ENCODE measurements around the gene KRT86. TPM values are rescaled to one million over a fixed set of nuclear protein-coding genes. Genes with fewer than 3 reads are reported as not detected.

Gene KRT86
- total and polyA plus RNA-seq, 2 experiments from 2014 or later: 0.16 TPM; not detected in 1

DNA sequence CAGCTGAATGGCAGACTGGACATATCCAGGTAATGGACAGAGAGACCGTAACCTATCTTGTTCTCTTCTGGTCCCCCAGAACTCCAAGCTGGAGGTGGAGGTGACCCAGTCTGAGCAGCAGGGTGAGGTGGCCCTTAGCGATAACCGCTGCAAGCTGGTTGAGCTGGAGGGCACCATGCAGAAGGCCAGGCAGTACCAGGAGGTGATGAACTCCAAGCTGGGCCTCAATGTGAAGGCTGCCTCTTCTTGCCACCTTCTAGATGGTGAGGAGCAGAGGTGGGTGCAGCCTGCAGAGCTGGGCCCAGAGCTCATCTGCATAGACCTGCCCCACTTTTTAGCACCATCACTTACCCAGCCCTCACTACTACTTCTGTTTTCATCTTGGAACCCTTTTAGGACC, 7.2 kb upstream of the KRT86 start:
- H3K4me3 Mint-ChIP-seq: no peak overlapping the region
- no peaks in the 10 kb centered on the region for H3K4me1 Mint-ChIP-seq
- Histone ChIP-seq H3K4me1 (ENCODE audit: insufficient read depth) (no peaks in the 10 kb centered on the region), H3K4me3 (no peak overlapping the region), H3F3A (replicated peaks; ENCODE audit: low read depth) (no peaks in the 10 kb centered on the region), H3K4me2 (no peak overlapping the region), H2AFZ (no peak overlapping the region), H3K79me2 (replicated peaks; ENCODE audit: insufficient read depth) (no peaks in the 10 kb centered on the region), H3K27ac (ENCODE audit: low read depth) (no peak overlapping the region), H3K9me2 (ENCODE audit: insufficient read depth) (peaks cover 9% of the 10 kb centered on the region; the same call in 1 of the 2 replicates), H3K36me3 (ENCODE audit: insufficient read depth) (no peaks in the 10 kb centered on the region), H4K20me1 (replicated peaks; ENCODE audit: insufficient read depth) (no peaks in the 10 kb centered on the region), H3K27me3 (ENCODE audit: insufficient read depth) (no peaks in the 10 kb centered on the region)
- H3K27ac Mint-ChIP-seq: no peak overlapping the region
- no peak for TF ChIP-seq NANOG (IDR thresholded peaks at IDR 0.05; ENCODE audit: borderline replicate concordance)
- TF ChIP-seq ZNF331 (CRISPR knock-in tag; IDR thresholded peaks at IDR 0.05; ENCODE audit: low read depth): no peak
- no peak for TF ChIP-seq EZH2 (IDR thresholded peaks at IDR 0.05; ENCODE audit: low read depth, unreplicated experiment)
- TF ChIP-seq, protein P1, sequence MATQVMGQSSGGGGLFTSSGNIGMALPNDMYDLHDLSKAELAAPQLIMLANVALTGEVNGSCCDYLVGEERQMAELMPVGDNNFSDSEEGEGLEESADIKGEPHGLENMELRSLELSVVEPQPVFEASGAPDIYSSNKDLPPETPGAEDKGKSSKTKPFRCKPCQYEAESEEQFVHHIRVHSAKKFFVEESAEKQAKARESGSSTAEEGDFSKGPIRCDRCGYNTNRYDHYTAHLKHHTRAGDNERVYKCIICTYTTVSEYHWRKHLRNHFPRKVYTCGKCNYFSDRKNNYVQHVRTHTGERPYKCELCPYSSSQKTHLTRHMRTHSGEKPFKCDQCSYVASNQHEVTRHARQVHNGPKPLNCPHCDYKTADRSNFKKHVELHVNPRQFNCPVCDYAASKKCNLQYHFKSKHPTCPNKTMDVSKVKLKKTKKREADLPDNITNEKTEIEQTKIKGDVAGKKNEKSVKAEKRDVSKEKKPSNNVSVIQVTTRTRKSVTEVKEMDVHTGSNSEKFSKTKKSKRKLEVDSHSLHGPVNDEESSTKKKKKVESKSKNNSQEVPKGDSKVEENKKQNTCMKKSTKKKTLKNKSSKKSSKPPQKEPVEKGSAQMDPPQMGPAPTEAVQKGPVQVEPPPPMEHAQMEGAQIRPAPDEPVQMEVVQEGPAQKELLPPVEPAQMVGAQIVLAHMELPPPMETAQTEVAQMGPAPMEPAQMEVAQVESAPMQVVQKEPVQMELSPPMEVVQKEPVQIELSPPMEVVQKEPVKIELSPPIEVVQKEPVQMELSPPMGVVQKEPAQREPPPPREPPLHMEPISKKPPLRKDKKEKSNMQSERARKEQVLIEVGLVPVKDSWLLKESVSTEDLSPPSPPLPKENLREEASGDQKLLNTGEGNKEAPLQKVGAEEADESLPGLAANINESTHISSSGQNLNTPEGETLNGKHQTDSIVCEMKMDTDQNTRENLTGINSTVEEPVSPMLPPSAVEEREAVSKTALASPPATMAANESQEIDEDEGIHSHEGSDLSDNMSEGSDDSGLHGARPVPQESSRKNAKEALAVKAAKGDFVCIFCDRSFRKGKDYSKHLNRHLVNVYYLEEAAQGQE (IDR thresholded peaks at IDR 0.05; ENCODE audit: unreplicated experiment): no peak
- TF ChIP-seq, protein P2, sequence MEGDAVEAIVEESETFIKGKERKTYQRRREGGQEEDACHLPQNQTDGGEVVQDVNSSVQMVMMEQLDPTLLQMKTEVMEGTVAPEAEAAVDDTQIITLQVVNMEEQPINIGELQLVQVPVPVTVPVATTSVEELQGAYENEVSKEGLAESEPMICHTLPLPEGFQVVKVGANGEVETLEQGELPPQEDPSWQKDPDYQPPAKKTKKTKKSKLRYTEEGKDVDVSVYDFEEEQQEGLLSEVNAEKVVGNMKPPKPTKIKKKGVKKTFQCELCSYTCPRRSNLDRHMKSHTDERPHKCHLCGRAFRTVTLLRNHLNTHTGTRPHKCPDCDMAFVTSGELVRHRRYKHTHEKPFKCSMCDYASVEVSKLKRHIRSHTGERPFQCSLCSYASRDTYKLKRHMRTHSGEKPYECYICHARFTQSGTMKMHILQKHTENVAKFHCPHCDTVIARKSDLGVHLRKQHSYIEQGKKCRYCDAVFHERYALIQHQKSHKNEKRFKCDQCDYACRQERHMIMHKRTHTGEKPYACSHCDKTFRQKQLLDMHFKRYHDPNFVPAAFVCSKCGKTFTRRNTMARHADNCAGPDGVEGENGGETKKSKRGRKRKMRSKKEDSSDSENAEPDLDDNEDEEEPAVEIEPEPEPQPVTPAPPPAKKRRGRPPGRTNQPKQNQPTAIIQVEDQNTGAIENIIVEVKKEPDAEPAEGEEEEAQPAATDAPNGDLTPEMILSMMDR (conservative IDR thresholded peaks at IDR 0.05; ENCODE audit: low read depth in 2 of 2): no peak
- peaks cover 2% of the 10 kb centered on the region for H3K27me3 Mint-ChIP-seq (ENCODE audit: insufficient read depth, low read depth, poor library complexity)
- DNase-seq (ENCODE audit: low spot score) (no peak), ATAC-seq (no peak)
- peaks cover 8% of the 10 kb centered on the region; the same call in 2 of the 3 replicates for H3K9me3 Mint-ChIP-seq
- H3K36me3 Mint-ChIP-seq (ENCODE audit: low read depth): no peaks in the 10 kb centered on the region

DNA sequence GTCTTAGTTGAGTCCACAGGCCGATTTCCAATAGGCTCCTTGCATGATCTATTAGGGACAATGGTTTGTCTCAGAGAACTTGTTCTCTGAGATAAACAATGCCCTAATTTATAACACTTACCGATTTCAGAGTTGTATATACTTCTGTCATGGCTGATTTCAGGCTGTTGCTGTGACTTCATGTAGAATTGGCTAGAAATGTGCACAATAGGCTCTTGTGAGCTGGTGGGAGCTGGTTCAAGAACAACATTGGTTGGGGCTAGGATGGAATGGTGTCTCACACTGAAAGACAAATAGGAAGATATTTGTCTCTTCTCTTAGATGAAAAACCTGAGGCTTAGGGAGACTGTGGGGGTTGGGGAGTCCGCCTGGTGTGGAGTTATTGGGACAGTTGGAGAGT, 6.7 kb upstream of the KRT86 start:
- Histone ChIP-seq H3F3A (replicated peaks; ENCODE audit: low read depth) (no peaks in the 10 kb centered on the region), H2AFZ (no peak overlapping the region), H3K4me3 (no peak overlapping the region), H3K27ac (ENCODE audit: low read depth) (no peak overlapping the region), H3K9me2 (ENCODE audit: insufficient read depth) (peaks cover 9% of the 10 kb centered on the region; the same call in 1 of the 2 replicates), H3K36me3 (ENCODE audit: insufficient read depth) (no peaks in the 10 kb centered on the region), H4K20me1 (replicated peaks; ENCODE audit: insufficient read depth) (no peaks in the 10 kb centered on the region), H3K4me1 (ENCODE audit: insufficient read depth) (no peaks in the 10 kb centered on the region), H3K4me2 (no peak overlapping the region), H3K27me3 (ENCODE audit: insufficient read depth) (no peaks in the 10 kb centered on the region), H3K79me2 (replicated peaks; ENCODE audit: insufficient read depth) (no peaks in the 10 kb centered on the region)
- Mint-ChIP-seq H3K9me3 (peaks cover 3% of the 10 kb centered on the region; the same call in 2 of the 3 replicates), H3K4me3 (no peak overlapping the region), H3K36me3 (ENCODE audit: low read depth) (no peaks in the 10 kb centered on the region), H3K27ac (no peak overlapping the region), H3K27me3 (ENCODE audit: insufficient read depth, low read depth, poor library complexity) (peaks cover 2% of the 10 kb centered on the region), H3K4me1 (no peaks in the 10 kb centered on the region)
- DNase-seq (ENCODE audit: low spot score) (no peak), ATAC-seq (no peak)
- TF ChIP-seq ZNF331 (CRISPR knock-in tag; IDR thresholded peaks at IDR 0.05; ENCODE audit: low read depth) (no peak), POLR2AphosphoS5 (IDR thresholded peaks at IDR 0.05; ENCODE audit: low read depth) (no peak), STAT1 (IDR thresholded peaks at IDR 0.05; ENCODE audit: unreplicated experiment) (no peak), EZH2phosphoT487 (IDR thresholded peaks at IDR 0.05; ENCODE audit: unreplicated experiment) (no peak)
- TF ChIP-seq, protein P2 (conservative IDR thresholded peaks at IDR 0.05; ENCODE audit: low read depth in 2 of 2): no peak
